LNCAP (cell line): ENCODE measurements around the gene CARMIL3.

ENCODE experiments used
- CTCF ChIP-seq: fragments of 450-650 bp; IDR thresholded peaks from 2 replicates; pipeline ENCODE4 v1.5.1; 2017; ENCODE audit warnings: mild to moderate bottlenecking

Gene CARMIL3

GRCh38 chr14:24095271-24096068 lies 43.7 kb downstream of the CARMIL3 start:
- no peak for TF ChIP-seq CTCF

GRCh38 chr14:24096545-24097181 lies 44.9 kb downstream of the CARMIL3 start:
- TF ChIP-seq CTCF = no peak

- no peak for TF ChIP-seq CTCF
These were observed 46.6 kb downstream of the CARMIL3 start for GRCh38 chr14:24098229-24098926.

DNA sequence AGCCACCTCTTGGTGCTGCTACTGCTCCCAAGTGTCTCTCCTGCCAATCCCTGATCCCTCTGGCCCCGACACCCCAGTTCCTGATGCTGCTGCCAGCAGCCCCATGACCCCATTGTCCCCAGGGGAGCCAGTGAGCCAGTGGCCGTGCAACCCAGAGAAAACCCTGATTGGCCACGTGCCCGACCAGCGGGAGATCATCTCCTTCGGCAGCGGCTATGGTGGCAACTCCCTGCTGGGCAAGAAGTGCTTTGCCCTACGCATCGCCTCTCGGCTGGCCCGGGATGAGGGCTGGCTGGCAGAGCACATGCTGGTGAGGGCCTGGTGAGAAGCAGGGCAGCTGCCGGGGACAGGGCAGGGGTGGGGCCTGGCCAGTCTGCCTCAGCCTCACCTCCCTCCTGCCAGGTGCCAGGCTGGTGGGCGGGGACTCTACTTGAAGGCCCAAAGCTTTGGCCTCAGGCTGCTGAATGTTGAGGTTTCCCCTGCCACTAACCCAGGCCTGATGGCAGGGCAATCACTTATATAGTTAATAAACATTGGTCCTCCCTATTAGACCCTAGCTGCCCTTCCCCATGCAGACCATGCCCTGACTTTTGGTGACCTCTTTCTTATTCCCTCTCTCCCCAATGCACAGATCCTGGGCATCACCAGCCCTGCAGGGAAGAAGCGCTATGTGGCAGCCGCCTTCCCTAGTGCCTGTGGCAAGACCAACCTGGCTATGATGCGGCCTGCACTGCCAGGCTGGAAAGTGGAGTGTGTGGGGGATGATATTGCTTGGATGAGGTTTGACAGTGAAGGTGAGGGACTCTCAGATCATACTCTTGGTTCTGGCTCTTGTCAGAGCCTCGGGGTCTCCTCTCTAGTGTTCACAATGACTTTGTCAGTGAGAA lies 47.4 kb downstream of the CARMIL3 start:
- no peak for TF ChIP-seq CTCF

DNA sequence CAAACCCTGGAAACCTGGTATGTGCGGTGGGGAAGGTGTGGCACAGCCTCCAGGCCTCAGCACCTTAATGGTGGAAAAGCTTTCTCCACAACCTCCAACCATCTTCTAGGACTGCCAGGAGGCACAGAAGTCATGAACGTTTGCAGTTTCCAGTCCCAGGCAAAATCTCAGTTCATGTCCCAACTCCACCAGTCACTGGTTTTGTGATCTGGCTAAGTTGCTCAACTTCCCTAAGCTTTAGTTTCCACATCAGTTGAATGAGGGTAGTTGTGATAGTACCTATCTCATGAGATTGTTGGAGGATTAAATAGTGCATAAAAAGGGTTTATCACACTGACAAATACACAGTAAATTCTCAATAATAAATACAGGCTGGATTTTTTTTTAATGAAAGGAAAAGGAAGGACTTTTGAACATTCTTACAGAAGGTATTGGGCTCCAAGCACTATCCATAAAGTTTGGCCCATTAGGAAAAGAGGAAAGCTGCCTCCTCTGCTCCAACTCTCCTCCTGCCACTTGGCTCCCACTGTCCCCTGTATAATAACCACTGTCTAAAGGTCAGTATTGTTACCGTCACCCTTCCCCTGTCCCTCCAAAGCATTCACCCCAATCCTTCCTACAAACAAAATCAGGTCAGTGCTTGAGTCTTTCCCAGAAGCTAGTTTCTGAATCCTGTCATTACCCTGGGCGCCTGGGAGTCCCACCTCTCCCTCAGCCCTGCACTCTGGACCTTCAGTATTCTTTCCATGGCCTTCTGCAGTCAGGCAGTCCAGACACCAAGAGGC lies 48.6 kb downstream of the CARMIL3 start:
- TF ChIP-seq CTCF = no peak

DNA sequence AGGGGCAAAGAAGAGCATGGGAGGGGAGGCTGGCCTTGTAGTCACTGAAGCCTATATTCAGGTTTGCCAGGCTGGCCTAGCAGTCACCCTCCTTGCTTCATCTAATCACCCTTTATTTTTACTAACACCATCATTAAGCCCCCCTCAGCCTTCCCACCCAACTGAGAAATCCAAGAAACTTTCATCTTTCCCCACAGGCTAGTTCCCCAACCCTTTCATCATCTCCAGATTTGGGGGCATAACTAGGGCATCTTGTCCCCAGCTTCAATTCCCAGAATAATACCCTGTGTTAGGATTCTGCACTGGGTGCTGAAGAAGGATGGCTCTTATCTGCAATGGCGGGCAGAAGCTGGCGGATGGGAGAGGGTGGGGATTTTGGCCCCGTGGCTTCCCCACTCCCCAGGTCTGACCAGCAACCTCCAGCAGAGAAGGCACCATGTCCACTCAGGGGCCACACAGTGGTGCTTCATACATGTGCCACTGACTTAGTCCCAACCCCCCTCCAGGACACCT lies 49.2 kb downstream of the CARMIL3 start:
- no peak for TF ChIP-seq CTCF
